ENCODE data around the gene GLB1L. TPM values are rescaled to one million over a fixed set of nuclear protein-coding genes. Genes with fewer than 3 reads are reported as not detected.

The GLB1L gene
- total RNA-seq, 1 donor from 2014 or later = 22.8 TPM

DNA sequence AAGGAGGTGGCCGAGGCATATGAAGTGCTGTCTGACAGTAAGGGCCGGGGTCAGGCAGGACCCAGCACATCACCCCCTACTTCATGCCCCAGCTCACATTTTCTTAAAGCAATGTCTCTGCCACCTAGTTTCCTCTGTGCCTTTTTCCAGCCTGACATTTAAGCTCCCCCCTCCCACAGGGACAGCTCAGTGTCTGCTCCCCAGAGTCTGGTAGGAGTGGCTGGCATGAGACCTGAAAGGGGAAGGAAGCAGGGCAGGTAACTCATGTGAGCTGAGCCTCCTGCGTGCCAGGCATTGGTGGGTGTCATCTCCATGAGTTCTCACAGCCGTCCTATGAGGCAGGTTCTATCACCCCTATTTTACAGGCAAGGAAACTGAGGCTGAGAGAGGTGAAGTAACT lies 35.4 kb upstream of the GLB1L start:
- no peak for DNase-seq (ENCODE audit: extremely low spot score in 2 of 2)
- Histone ChIP-seq H3K27me3 (no peaks in the 10 kb centered on the region), H3K36me3 (peaks cover 0 to 43% of the 10 kb centered on the region in 2 donors), H3K4me1 (peaks cover 53% of the 10 kb centered on the region), H3K9me3 (no peaks in the 10 kb centered on the region), H3K27ac (peak overlapping the region; percentile 100), H3K4me3 (no peak overlapping the region)
- TF ChIP-seq POLR2A (IDR thresholded peaks at IDR 0.05) (no peak), POLR2AphosphoS5 (IDR thresholded peaks at IDR 0.05; ENCODE audit: insufficient read depth in 1 of 2, low read depth in 1 of 2) (no peak)
- TF ChIP-seq, protein P1, sequence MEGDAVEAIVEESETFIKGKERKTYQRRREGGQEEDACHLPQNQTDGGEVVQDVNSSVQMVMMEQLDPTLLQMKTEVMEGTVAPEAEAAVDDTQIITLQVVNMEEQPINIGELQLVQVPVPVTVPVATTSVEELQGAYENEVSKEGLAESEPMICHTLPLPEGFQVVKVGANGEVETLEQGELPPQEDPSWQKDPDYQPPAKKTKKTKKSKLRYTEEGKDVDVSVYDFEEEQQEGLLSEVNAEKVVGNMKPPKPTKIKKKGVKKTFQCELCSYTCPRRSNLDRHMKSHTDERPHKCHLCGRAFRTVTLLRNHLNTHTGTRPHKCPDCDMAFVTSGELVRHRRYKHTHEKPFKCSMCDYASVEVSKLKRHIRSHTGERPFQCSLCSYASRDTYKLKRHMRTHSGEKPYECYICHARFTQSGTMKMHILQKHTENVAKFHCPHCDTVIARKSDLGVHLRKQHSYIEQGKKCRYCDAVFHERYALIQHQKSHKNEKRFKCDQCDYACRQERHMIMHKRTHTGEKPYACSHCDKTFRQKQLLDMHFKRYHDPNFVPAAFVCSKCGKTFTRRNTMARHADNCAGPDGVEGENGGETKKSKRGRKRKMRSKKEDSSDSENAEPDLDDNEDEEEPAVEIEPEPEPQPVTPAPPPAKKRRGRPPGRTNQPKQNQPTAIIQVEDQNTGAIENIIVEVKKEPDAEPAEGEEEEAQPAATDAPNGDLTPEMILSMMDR (IDR thresholded peaks at IDR 0.05) = no peak
- intact Hi-C loops (cut with DNase I) = no loop called here

DNA sequence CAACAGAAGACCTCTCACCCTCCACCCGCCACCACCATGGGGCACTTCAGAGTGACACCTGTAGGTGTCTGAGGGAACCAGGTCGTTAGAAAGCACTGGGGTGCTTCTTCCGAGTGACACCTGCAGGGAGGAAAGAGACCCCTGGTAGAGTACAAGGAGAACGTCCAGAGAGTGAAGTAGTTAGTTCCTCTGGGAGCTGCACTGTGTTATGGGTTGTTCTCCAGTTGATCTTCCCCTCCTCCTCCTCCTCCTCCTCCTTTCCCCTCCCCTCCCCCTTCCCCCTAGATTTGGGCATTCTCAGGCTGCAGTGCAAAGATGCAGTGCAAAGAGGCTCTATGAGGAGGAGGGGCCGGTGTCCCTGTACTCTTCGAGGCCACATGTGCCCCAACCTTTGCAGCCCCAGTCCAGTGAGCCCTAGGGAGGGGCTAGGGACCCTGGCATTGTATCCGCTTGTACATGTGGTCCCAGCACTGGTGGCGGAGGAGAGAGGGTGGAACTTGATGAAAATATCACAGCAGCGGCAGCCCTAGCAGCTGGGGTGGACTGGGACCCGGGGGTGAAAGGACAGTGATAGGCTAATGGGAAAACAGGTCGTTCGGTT lies 34.8 kb upstream of the GLB1L start:
- H3K9me3 ChIP-seq = no peaks in the 10 kb centered on the region
- intact Hi-C loops (cut with DNase I) = loop anchor here (1.0 kb wide), 1 partner anchor 14 kb away; no protein-coding TSS in a partner anchor
- no peak for DNase-seq (ENCODE audit: extremely low spot score in 2 of 2)
- peak overlapping the region; percentile 67 to 84 for H3K4me3 ChIP-seq
- H3K27ac ChIP-seq = peak overlapping the region; percentile 100
- no peaks in the 10 kb centered on the region for H3K27me3 ChIP-seq
- TF ChIP-seq POLR2AphosphoS5 (IDR thresholded peaks at IDR 0.05; ENCODE audit: insufficient read depth in 1 of 2, low read depth in 1 of 2) (no peak), POLR2A (IDR thresholded peaks at IDR 0.05) (no peak)
- TF ChIP-seq, protein P1 (IDR thresholded peaks at IDR 0.05) = no peak
- H3K4me1 ChIP-seq = peaks cover 47% of the 10 kb centered on the region
- H3K36me3 ChIP-seq = peaks cover 0 to 40% of the 10 kb centered on the region in 2 donors

DNA sequence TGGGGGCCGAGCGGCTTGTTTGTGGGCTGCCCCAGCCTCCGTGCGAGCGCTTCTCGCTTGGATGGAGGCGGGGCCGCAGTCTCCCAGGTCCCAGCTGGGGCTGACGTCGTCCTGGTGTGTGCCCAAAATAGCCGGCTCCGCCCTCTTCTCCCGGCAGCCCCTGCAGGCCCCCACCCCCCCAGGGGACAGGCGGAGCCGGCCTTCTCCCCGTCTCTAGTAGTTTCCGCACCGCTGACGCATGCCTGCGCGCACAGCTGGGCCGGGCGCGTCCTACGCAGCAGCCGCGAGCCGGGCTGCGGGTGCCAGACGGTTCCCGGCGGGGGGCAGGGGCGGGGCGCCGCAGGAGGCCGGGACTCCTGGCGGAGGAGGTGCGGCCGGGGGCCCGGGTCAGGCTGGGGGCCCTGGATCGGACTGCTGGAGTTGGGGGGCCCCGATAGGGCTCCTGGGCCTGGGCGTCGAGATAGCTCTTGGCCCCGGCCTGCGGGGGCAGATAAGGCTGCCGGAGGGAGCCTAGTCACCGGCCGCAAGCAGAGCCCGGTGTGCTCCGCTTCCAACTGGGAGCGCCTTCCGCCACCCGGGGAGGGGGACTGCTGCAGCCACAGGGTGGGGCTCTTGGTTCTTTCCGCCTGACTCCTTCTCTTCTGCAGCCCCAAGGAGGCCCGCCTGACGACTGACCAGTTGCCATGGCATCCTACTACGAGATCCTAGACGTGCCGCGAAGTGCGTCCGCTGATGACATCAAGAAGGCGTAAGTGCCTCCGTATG lies 34.1 kb upstream of the GLB1L start, which contains the start of gene DNAJB2:
TSS of gene DNAJB2 (plus strand) at position 216 of the 765 bp plus-strand sequence. CDS start at position 684, 468 bp downstream.
- Histone ChIP-seq H3K9me3 (no peaks in the 10 kb centered on the region), H3K4me3 (peak within 1 kb of the TSS; percentile 67 to 84), H3K27ac (peak within 1 kb of the TSS; percentile 100), H3K4me1 (peaks cover 40% of the 10 kb centered on the region), H3K36me3 (peaks cover 0 to 33% of the 10 kb centered on the region in 2 donors), H3K27me3 (no peaks in the 10 kb centered on the region)
- intact Hi-C loops (cut with DNase I) = loop anchor here (1.0 kb wide), 1 partner anchor 15 kb away; no protein-coding TSS in a partner anchor
- peak in 1 of 2 donors; percentile 83 for TF ChIP-seq POLR2A (IDR thresholded peaks at IDR 0.05)
- TF ChIP-seq POLR2AphosphoS5 (IDR thresholded peaks at IDR 0.05; ENCODE audit: insufficient read depth in 1 of 2, low read depth in 1 of 2) = peak; percentile 96 to 98
- TF ChIP-seq, protein P1 (IDR thresholded peaks at IDR 0.05) = peak in 2 of 3 experiments; percentile 1 to 13
- DNase-seq (ENCODE audit: extremely low spot score in 2 of 2) = peak in 1 of 2 donors; percentile 99

DNA sequence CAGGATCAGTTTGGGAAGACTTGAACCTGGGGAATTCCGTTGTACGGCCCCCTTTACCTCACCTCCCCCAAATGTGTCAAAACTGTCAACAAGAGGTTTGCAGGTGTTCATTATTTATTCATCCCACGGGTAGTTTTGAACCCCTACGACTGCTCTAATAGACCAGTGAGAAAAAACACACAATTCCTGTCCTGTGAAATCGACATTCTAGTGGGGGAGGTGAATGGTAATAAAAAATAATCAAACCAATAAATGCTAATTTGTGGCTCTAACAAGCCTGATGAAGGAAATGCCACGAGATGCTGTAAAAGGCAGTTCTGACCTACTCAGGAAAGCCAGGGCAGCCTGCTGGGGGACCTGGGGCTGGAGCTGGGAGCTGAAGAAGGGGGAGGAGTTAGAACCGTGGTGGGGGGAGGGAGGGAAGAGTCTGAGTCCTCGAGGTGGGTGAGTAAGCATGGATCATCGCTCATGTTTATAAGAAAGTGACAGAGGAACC lies 33.5 kb upstream of the GLB1L start:
- Histone ChIP-seq H3K4me1 (peaks cover 39% of the 10 kb centered on the region), H3K27ac (peak overlapping the region; percentile 100), H3K27me3 (no peaks in the 10 kb centered on the region), H3K9me3 (no peaks in the 10 kb centered on the region), H3K36me3 (peaks cover 0 to 31% of the 10 kb centered on the region in 2 donors), H3K4me3 (peak overlapping the region; percentile 67 to 84)
- intact Hi-C loops (cut with DNase I) = loop anchor here (1.0 kb wide), 1 partner anchor 16 kb away; no protein-coding TSS in a partner anchor
- DNase-seq (ENCODE audit: extremely low spot score in 2 of 2) = no peak
- no peak for TF ChIP-seq POLR2A (IDR thresholded peaks at IDR 0.05)
- TF ChIP-seq, protein P1 (IDR thresholded peaks at IDR 0.05) = no peak
- TF ChIP-seq POLR2AphosphoS5 (IDR thresholded peaks at IDR 0.05; ENCODE audit: insufficient read depth in 1 of 2, low read depth in 1 of 2) = no peak

Data from vagina (tissue), 2 donors.